H9 (cell line): ENCODE measurements around the gene APBA2. TPM values are rescaled to one million over a fixed set of nuclear protein-coding genes. Genes with fewer than 3 reads are reported as not detected.

Experiments used
- DNase-seq: peaks from one replicate; pipeline ENCODE4 v3.0.0-alpha.2; 2017
- H2AFZ ChIP-seq: one replicate; pipeline ENCODE4 v1.6.1; 2013; ENCODE audit warnings: mild to moderate bottlenecking, low read length, control low read depth, moderate library complexity
- H2AK5ac ChIP-seq: 2 replicates; pipeline ENCODE4 v1.6.1; 2013; ENCODE audit warnings: low read length, control low read depth, mixed read lengths; ENCODE audit not compliant: insufficient read length
- H2BK120ac ChIP-seq: one replicate; pipeline ENCODE4 v1.6.1; 2013; ENCODE audit warnings: low read depth, mild to moderate bottlenecking, low read length, control low read depth, inconsistent platforms; ENCODE audit not compliant: poor library complexity, severe bottlenecking
- H2BK12ac ChIP-seq: 2 replicates; pipeline ENCODE4 v1.6.1; 2013; ENCODE audit warnings: low read length, control low read depth, mixed read lengths, low read depth; ENCODE audit not compliant: insufficient read length
- H2BK15ac ChIP-seq: 2 replicates; pipeline ENCODE4 v1.6.1; 2013; ENCODE audit warnings: low read depth, low read length, control low read depth
- H2BK20ac ChIP-seq: one replicate; pipeline ENCODE4 v1.6.1; 2013; ENCODE audit warnings: low read depth, mild to moderate bottlenecking, low read length, control low read depth, inconsistent platforms; ENCODE audit not compliant: poor library complexity, severe bottlenecking
- H2BK5ac ChIP-seq: 2 replicates; pipeline ENCODE4 v1.6.1; 2013; ENCODE audit warnings: low read length, control low read depth, mixed read lengths; ENCODE audit not compliant: insufficient read length
- H3K14ac ChIP-seq: 2 replicates; pipeline ENCODE4 v1.6.1; 2013; ENCODE audit warnings: low read length, control low read depth; ENCODE audit not compliant: insufficient read depth
- H3K18ac ChIP-seq: 2 replicates; pipeline ENCODE4 v1.6.1; 2013; ENCODE audit warnings: low read depth, mild to moderate bottlenecking, mixed read lengths, low read length, control low read depth; ENCODE audit not compliant: insufficient read length
- H3K23ac ChIP-seq: 2 replicates; pipeline ENCODE4 v1.6.1; 2013; ENCODE audit warnings: low read length, control low read depth, mixed read lengths, low read depth; ENCODE audit not compliant: insufficient read length
- H3K23me2 ChIP-seq: 2 replicates; pipeline ENCODE4 v1.6.1; 2013; ENCODE audit warnings: low read depth, mild to moderate bottlenecking, mixed read lengths, low read length, control low read depth; ENCODE audit not compliant: insufficient read length, poor library complexity, severe bottlenecking
- H3K27ac ChIP-seq: 2 replicates; pipeline ENCODE4 v1.5.1; 2013; ENCODE audit warnings: low read length, control low read depth, mixed read lengths, low read depth; ENCODE audit not compliant: insufficient read length
- H3K27me3 ChIP-seq: 2 replicates; pipeline ENCODE4 v1.6.1; 2013; ENCODE audit warnings: low read length, control low read depth, inconsistent platforms; ENCODE audit not compliant: insufficient read depth
- H3K4ac ChIP-seq: 2 replicates; pipeline ENCODE4 v1.6.1; 2013; ENCODE audit warnings: low read depth, mild to moderate bottlenecking, control low read depth, inconsistent platforms, low read length, moderate library complexity
- H3K4me1 ChIP-seq: 2 replicates; pipeline ENCODE4 v1.6.1; 2013; ENCODE audit warnings: low read length, control low read depth, inconsistent platforms; ENCODE audit not compliant: insufficient read depth
- H3K4me2 ChIP-seq: 2 replicates; pipeline ENCODE4 v1.6.1; 2013; ENCODE audit warnings: low read length, control low read depth, mixed read lengths; ENCODE audit not compliant: insufficient read length, insufficient read depth
- H3K56ac ChIP-seq: 2 replicates; pipeline ENCODE4 v1.6.1; 2013; ENCODE audit warnings: low read depth, mild to moderate bottlenecking, mixed read lengths, low read length, control low read depth; ENCODE audit not compliant: insufficient read length
- H3K79me1 ChIP-seq: 2 replicates; pipeline ENCODE4 v1.6.1; 2013; ENCODE audit warnings: low read depth, mild to moderate bottlenecking, moderate library complexity, low read length, control low read depth, inconsistent platforms; ENCODE audit not compliant: insufficient read depth, poor library complexity, severe bottlenecking
- H3K79me2 ChIP-seq: 2 replicates; pipeline ENCODE4 v1.6.1; 2013; ENCODE audit warnings: low read length, control low read depth, inconsistent platforms; ENCODE audit not compliant: insufficient read depth
- H3K9ac ChIP-seq: 2 replicates; pipeline ENCODE4 v1.6.1; 2013; ENCODE audit warnings: low read length, control low read depth, mixed read lengths; ENCODE audit not compliant: insufficient read length; ENCODE audit errors: extremely low read depth
- H3K9me3 ChIP-seq: one replicate; pipeline ENCODE4 v1.6.1; 2013; ENCODE audit warnings: low read depth, low read length, inconsistent platforms; ENCODE audit not compliant: control insufficient read depth
- H3T11ph ChIP-seq: one replicate; pipeline ENCODE4 v1.6.1; 2013; ENCODE audit warnings: mild to moderate bottlenecking, low read length, control low read depth, inconsistent platforms
- H4K20me1 ChIP-seq: one replicate; pipeline ENCODE4 v1.6.1; 2013; ENCODE audit not compliant: control insufficient read depth, insufficient read length, insufficient read depth
- H4K5ac ChIP-seq: 2 replicates; pipeline ENCODE4 v1.6.1; 2013; ENCODE audit warnings: low read depth, mild to moderate bottlenecking, mixed read lengths, low read length, control low read depth; ENCODE audit not compliant: insufficient read length
- H4K8ac ChIP-seq: replicated peaks from 2 replicates; pipeline ENCODE4 v1.6.1; 2013; ENCODE audit warnings: low read length, control low read depth, mixed read lengths, low read depth; ENCODE audit not compliant: insufficient read length
- H4K91ac ChIP-seq: 2 replicates; pipeline ENCODE4 v1.6.1; 2013; ENCODE audit warnings: low read depth, mild to moderate bottlenecking, moderate library complexity, mixed read lengths, low read length, control low read depth; ENCODE audit not compliant: insufficient read length
- H3K27ac Mint-ChIP-seq, 3 experiments: 2 replicates in 2 of 3; 3 replicates in 1 of 3; pipeline ENCODE4 v1.8.0; 2020 to 2021; ENCODE audit warnings: mixed read lengths in 3 of 3, mild to moderate bottlenecking in 1 of 3, moderate library complexity in 1 of 3
- H3K27me3 Mint-ChIP-seq: 2 replicates; pipeline ENCODE4 v1.8.0; 2021; ENCODE audit warnings: low read depth, mild to moderate bottlenecking, moderate library complexity, mixed read lengths
- H3K36me3 Mint-ChIP-seq, 3 experiments: 2 replicates in 2 of 3; 3 replicates in 1 of 3; pipeline ENCODE4 v1.8.0; 2020 to 2021; ENCODE audit warnings: low read depth in 3 of 3, mixed read lengths in 3 of 3; ENCODE audit not compliant: insufficient read depth in 1 of 3
- H3K4me1 Mint-ChIP-seq, 2 experiments: 2 replicates each; pipeline ENCODE4 v1.8.0; 2020; ENCODE audit warnings: mixed read lengths in 2 of 2
- H3K4me3 Mint-ChIP-seq, 2 experiments: 2 replicates in 1 of 2; 3 replicates in 1 of 2; pipeline ENCODE4 v1.8.0; 2020 to 2021; ENCODE audit warnings: mild to moderate bottlenecking in 2 of 2, mixed read lengths in 2 of 2, moderate library complexity in 1 of 2
- H3K9me3 Mint-ChIP-seq, 2 experiments: 2 replicates in 1 of 2; 3 replicates in 1 of 2; pipeline ENCODE4 v1.8.0; 2020; ENCODE audit warnings: mild to moderate bottlenecking in 2 of 2, mixed read lengths in 2 of 2, moderate library complexity in 1 of 2
- WGBS: extraction: QIAGEN DNeasy Blood & Tissue Kit; methylation state at CpG from one replicate; pipeline ENCODE4 v1.1.7; 2013; ENCODE audit warnings: missing lambda C conversion rate, low lambda C conversion rate, mixed read lengths; ENCODE audit not compliant: insufficient read length; ENCODE audit errors: extremely low coverage; 5-methylcytosine and 5-hydroxymethylcytosine counted together
- total RNA-seq: library from RNA; stranded (reverse); gene quantifications from 2 replicates; pipeline ENCODE4 v1.2.1, GENCODE V29; 2021
- TF ChIP-seq, protein P1 (sequence below): fragments of 200-600 bp; sonication (generic); conservative IDR thresholded peaks from 3 replicates; pipeline ENCODE4 v1.8.0; 2021; ENCODE audit warnings: antibody characterized with exemption, mild to moderate bottlenecking

Gene APBA2
- total RNA-seq, 1 experiment from 2014 or later, result 14.3 TPM

DNA sequence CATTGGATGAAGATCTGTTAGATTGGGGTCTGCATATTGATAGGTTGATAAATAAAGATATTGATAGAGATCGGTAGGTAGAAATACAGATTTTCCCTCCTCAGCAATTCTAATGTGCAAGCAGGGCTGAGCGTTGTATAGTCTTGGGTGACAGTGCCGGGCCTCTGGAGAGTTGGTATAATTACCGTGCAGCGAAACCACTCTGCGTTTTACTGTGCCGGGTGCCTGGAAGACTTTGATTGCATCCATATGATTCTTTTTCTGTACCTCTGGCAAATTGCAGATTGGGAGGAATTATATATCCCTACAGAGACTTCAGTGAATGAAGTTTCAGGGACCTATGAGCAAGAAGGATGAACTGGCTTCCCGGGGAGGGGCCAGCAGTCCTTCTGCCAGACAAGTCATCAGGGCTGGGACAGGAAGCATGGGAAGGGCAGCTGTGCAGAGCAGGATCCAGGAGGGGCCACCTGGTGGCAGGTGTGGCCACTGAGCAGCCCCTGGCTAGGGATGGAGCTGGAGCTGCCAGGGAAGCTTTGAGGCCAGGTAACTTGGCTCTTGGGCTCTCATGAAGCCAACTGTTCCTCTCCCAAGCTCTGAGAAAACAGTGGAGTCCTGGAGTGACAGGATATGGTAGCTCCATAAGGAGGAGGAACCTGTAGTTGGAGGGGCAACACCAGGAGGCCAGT lies 132.5 kb downstream of the APBA2 start:
- H3K27ac Mint-ChIP-seq, result peak overlapping the region in 1 of 3 experiments; percentile 28; a peak in 1 of 7 replicates
- H3K56ac ChIP-seq, result no peak overlapping the region
- no peak overlapping the region for H2AK5ac ChIP-seq
- H3K27ac ChIP-seq, result no peak overlapping the region
- WGBS, result 100% methylated on average over 1 of the region's 8 CpGs
- H3K79me1 ChIP-seq, result no peaks in the 10 kb centered on the region
- no peak overlapping the region for H4K8ac ChIP-seq
- H3K23me2 ChIP-seq, result no peaks in the 10 kb centered on the region
- no peak overlapping the region for H2BK20ac ChIP-seq
- no peak overlapping the region for H3K4me3 Mint-ChIP-seq
- H3K9ac ChIP-seq, result peak overlapping the region; percentile 28
- no peaks in the 10 kb centered on the region for H3K9me3 Mint-ChIP-seq
- H3K4me1 ChIP-seq, result peaks cover 5% of the 10 kb centered on the region; the same call in 1 of the 2 replicates
- DNase-seq, result peak; percentile 80
- no peak overlapping the region for H4K5ac ChIP-seq
- H3K79me2 ChIP-seq, result no peaks in the 10 kb centered on the region
- no peak overlapping the region for H2BK15ac ChIP-seq
- no peak overlapping the region for H4K91ac ChIP-seq
- no peak overlapping the region for H3K4me2 ChIP-seq
- no peaks in the 10 kb centered on the region for H3K36me3 Mint-ChIP-seq
- no peak overlapping the region for H3K18ac ChIP-seq
- H2BK12ac ChIP-seq, result no peak overlapping the region
- no peak overlapping the region for H3K14ac ChIP-seq
- no peak overlapping the region for H2BK5ac ChIP-seq
- no peak overlapping the region for H3K23ac ChIP-seq
- TF ChIP-seq, protein P1, sequence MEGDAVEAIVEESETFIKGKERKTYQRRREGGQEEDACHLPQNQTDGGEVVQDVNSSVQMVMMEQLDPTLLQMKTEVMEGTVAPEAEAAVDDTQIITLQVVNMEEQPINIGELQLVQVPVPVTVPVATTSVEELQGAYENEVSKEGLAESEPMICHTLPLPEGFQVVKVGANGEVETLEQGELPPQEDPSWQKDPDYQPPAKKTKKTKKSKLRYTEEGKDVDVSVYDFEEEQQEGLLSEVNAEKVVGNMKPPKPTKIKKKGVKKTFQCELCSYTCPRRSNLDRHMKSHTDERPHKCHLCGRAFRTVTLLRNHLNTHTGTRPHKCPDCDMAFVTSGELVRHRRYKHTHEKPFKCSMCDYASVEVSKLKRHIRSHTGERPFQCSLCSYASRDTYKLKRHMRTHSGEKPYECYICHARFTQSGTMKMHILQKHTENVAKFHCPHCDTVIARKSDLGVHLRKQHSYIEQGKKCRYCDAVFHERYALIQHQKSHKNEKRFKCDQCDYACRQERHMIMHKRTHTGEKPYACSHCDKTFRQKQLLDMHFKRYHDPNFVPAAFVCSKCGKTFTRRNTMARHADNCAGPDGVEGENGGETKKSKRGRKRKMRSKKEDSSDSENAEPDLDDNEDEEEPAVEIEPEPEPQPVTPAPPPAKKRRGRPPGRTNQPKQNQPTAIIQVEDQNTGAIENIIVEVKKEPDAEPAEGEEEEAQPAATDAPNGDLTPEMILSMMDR, result peak; percentile 69
- H2AFZ ChIP-seq, result no peak overlapping the region
- no peak overlapping the region for H3K4ac ChIP-seq
- H2BK120ac ChIP-seq, result no peak overlapping the region
- H3K27me3 ChIP-seq, result no peaks in the 10 kb centered on the region
- no peaks in the 10 kb centered on the region for H3K9me3 ChIP-seq
- no peaks in the 10 kb centered on the region for H3K27me3 Mint-ChIP-seq
- peaks cover 3% of the 10 kb centered on the region for H4K20me1 ChIP-seq
- no peak overlapping the region for H3T11ph ChIP-seq
- peaks cover 17 to 20% of the 10 kb centered on the region in 2 experiments for H3K4me1 Mint-ChIP-seq
